SK-MEL-5 (cell line): ENCODE data around the gene CTSF. TPM values are rescaled to one million over a fixed set of nuclear protein-coding genes. Genes with fewer than 3 reads are reported as not detected.
"Not testable (repeated sequence)": the region's sequence is repeated elsewhere in the genome, so short reads cannot be mapped to it uniquely, and the experiment has no call there.

Experiments used
- DNase-seq: peaks from one replicate; pipeline ENCODE4 v3.0.0-alpha.2; 2016; ENCODE audit warnings: low read depth, low spot score
- in situ Hi-C: cut with HindIII; loops from 2 replicates; pipeline ENCODE4 v1.10.0; 2016; ENCODE audit warnings: low sequenced_read_pairs, high pct_unique_total_duplicates, low pct_unique_long_range_greater_than_20kb
- total RNA-seq: library from RNA; depleted of rRNA; stranded (reverse); fragments of >200 nt; shearing (Covaris generic); gene quantifications from 2 replicates; pipeline ENCODE4 v1.2.3, GENCODE V29; 2014

CTSF gene
- total RNA-seq, 1 experiment from 2014 or later, result 43.1 TPM

DNA sequence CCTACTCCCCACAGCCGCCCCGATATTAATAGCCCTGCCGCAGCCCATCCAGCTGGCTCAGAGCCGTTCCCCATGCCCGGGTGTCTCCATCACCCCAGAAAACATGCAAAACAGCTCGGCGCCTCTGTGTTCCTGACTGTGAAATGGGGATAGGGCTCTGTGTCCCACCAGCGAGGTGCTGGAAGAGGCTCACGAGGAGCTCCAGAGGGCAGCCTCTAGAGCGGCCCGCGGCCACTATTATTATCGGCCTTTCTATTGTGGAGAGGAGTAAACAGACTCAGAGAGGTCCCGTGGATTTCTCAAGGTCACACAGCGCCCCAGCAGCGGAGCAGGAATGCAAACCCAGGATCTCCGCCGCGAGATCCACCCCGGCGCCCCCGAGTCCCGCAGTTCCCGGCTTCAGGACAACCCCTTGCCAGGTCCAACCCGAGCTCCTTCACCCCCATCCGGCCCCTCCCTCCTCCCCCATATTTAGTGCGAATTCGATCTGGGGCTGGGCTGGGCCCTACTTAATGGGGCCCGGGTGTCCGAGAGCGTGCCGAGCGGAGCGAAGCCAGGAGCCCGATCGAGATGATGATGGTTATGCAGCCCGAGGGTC is 21.9 kb downstream of the CTSF start, which contains the start of gene ACTN3:
ACTN3 (plus strand) TSS at position 536 of the 598 bp plus-strand sequence; CDS start at position 571, 35 bp downstream.
- in situ Hi-C loops, result no loop called here
- no peak for DNase-seq

DNA sequence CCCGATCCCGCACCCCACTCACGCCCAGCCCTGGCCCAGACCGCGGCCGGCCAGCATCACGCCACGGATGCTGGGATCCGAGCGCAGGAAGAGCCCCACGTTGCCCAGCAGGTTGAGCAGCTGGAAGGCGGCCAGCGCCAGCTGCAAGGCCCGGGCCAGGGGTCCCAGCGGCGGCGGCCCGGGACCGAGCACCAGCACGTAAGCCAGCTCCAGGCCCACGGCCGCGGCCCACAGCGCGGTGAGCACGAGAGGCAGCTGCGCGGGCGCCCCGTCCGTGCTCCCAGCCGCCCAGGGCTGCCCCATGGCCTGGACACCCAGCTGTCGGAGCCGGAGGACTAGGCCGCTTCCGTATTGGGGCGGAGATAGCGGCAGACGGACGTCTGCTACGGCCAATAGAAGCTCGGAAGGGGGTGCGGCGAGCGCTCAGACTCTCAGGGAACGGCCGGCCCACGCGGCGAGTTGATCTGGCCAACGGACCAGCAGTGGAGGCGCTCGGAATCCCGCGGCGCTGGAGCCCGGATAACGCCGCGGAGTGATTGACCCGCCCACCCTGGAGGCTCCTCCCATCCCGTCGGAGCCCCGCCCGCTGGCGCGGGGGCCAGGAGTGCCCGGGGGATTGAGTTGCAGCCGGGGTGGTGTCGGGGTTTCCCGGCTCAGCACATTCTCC is 22.6 kb downstream of the CTSF start, which contains the start of gene ZDHHC24:
ZDHHC24 (minus strand) TSS at position 348 of the 667 bp plus-strand sequence; CDS start at position 303, 45 bp downstream.
- in situ Hi-C loops, result no loop called here
- peak; percentile 94 for DNase-seq

DNA sequence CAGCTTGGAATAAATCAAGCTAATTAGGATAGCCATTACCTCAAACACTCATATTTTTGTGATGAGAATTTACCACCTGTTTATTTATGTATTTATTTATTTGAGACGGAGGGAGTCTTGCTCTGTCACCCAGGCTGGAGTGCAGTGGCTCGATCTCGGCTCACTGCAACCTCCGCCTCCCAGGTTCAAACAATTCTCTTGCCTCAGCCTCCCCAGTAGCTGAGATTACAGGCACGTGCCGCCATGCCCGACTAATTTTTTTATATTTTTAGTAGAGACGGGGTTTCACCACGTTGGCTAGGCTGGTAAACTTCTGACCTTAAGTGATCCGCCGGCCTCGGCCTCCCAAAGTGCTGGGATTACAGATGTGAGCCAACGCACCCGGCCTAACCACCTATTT is 23.5 kb downstream of the CTSF start:
- DNase-seq, in situ Hi-C loops: not testable (repeated sequence)

DNA sequence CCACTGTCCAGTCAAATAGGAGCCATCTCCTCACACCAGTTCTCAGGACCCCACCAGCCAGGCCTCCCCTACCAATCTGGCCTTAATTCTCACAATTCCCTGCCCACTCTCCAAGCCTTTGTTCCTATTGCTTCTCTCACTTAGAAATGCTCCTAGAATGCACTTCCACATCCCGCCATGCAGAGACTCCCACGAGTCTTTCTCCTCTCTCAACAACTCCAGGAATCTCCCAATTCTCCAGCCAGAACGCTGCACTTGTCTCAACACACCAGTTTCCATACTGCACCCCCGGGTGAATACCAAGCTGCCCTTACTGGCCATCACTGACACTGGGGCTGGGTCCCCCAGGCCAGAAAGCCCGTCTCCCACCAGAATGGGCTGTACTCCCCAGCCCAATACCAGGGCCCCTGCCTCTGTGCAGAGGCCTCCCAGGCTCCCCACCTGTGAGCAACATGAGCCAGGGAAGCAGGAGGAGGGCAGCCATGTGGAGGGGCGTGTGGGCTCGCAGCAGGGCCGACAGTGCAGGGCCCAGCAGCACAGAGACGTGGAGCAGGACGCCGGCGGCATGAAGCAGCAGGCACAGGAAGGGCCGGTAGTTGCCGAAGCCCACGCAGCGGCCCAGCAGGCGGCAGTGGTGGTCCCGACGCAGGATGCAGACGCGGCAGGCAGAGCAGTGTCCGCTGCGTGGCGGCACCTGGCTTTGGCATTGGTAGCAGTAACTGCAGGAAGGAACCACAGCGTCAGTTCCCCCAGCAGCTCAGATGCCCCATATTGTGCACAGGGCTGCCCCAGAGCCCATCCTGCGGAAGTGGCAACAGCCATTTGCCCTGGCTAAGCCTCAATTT is 24.9 kb downstream of the CTSF start:
- DNase-seq, result no peak
- in situ Hi-C loops, result no loop called here

DNA sequence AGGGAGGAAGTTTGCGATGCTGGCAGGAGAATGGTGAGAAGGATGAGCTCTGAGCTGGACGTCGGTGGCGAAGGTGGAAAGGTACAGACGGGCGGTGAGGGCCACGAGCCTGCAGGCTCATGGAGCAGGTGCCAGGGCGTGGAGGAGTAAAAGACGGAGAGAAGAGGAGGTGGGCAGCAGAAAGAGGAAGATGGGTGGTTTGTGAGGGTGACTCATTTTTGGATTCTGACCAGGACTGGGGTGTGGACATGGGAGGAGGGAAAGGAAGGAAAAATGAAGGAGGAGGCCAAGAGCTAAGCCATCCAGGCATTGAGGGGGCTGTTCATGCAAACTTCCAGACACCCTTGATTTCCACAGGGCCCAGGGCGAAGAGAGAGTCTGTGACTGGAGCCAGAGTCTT is 26.0 kb downstream of the CTSF start:
- in situ Hi-C loops, result no loop called here
- no peak for DNase-seq

DNA sequence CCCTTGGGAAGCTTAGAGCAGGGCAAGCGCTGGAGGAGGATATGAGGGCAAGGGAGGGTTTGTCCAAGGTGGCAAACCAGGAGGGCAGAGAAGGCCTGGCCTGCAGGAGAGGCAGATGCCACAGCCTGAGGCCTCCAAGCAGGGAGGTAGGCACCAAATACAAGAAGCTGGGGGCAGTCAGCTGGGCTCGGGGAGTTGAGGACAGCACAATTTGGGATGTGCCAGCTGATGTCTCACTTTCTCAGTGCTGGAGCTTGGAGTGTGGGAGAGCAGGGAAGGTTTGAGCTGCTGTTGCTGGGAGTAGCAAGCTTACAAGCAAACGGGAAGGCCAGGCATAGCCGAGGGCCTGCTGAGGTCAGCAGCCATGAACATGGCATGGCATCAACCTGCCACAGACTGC is 26.5 kb downstream of the CTSF start:
- in situ Hi-C loops, result no loop called here
- no peak for DNase-seq

DNA sequence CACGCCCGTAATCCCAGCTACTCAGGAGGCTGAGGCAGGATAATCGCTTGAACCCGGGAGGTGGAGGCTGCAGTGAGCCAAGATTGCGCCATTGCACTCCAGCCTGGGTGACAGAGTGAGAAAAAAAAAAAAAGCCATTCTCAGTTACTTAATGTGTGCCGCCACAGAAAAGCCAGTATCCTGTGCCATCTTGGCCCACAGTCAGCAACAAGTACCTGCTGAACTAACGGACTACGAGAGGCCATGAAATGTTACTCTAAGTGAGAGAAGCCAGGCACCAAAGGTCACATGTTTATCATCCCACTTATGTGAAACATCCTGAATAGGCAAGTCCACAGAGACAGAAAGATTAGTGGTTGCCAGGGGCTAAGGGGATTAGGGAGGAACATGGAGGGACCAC is 27.8 kb downstream of the CTSF start:
- in situ Hi-C loops, DNase-seq: not testable (repeated sequence)

DNA sequence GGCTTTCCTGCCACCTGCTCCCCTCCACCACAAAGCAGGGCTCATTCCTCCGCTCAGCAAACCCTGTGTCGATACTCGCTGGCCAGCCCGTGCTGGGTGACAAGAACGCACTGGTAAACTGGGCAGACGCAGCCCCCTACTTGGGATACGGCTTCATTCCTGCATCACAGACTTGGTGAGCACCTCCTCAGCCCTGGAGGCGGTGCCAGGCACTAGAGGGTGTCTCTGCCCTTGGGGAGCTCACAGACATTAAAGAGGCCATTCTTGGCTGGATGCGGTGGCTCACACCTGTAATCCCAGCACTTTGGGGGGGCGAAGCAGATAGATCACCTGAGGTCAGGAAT is 28.6 kb downstream of the CTSF start:
- in situ Hi-C loops, result no loop called here
- DNase-seq, result no peak

DNA sequence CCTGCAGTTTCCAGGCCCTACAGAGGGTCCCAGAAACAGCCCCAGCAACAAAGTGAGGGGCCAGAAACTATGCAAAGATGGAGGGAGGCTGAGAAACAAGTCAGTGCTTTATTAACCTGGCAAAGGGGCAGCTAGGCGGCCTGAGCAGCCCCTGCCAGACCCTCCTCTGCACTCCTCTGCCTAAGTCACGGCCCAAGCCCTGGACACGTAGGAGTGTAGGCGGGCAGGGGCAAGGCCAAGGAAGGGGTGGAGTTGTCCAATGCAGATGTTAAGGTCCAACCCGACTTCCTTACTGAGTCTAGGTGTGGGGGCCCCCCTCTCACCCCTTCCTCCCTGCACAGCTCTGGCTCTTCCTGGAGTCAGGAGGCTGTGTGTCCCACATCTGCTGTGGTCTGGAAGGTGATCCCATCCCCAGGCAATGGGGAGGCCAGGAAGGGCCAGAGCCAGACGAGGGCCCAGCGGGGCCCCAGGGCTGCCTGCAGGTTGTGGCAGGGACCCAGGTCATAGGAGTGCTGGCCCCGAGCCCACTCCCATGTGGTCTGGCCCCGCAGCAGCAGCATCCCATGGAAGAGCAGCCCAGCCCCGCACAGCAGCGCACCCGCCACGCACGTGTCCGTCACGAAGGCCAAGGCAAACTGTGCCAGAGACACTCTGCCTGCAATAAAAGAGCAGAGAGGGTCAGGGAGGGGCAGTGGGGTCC is 29.1 kb downstream of the CTSF start:
- in situ Hi-C loops, result no loop called here
- no peak for DNase-seq

DNA sequence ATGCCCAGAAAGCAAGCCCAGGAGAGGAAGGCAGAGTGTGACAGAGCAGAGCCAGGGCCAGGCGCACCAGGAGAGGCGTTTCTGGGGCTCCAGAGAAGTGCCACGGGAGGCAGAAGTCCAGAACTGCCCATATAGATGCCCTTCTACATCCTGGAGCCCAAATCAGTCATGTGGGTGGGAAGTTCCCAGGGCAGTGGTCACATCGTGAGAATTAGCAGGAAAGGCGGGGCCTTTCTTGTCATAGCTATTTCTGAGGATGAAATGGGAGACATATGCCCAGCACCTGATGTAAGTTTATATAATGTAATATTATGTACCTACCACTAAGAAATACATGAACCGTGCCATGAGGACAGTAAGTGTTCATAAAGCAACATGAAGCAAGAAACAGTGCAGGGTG is 35.6 kb downstream of the CTSF start:
- DNase-seq, result no peak
- in situ Hi-C loops, result no loop called here

DNA sequence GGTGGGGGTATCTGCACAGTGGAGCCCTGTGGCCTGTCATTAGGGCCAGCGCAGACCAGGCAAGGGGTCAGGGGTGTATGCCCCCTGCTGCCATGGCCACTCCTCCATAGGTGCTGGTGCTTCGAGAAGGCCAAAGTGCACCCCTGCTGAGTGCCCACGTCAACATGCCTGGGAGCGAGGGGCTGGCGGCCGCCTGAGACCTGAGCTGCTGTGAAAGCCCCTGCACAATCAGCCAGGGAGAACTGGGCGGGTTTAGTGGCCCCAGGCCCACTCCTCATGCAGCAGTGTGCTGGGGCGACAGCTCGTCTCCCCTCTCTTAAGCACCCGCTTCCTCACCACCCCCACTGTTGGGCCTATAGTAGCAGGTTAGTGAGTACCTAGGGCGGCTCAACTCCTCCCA is 36.6 kb downstream of the CTSF start:
- no peak for DNase-seq
- in situ Hi-C loops, result no loop called here

DNA sequence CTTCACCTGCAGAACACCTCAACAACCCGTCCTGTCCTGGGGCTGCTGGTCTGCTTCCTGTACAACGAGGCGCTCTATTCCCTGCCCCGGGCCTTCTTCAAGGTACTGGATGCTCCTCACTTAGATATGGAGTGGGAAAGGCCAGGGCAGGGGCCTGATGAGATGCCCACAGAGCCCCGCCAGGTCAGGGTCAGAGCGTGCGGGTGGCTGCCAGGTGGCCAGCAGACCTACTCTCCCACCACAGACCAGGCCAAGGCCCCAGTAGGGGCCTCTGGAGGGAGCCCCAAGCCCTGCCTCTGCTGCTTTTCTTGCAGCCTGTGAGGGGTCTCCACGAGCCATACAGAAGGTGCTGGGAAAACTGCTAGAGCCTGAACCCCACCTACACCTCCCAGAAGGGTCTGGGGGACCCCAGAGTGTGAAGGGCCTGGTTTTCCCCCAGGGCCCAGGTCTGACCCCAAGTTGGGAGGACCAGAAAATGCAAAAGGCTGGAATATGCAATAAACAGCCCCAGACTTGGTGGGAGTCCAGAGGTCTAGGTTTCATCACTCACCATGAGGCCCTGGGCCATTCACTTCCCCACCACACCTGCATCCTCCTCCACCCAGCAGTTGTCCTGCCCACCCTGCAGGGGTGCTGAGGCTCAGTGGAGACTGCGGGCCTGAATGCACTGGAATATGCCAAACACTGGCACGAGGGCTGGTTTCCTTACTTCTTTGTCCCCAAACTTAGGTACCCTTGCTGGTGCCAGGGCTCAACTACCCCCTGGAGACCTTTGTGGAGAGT is 37.3 kb downstream of the CTSF start:
- DNase-seq, result no peak
- in situ Hi-C loops, result no loop called here

DNA sequence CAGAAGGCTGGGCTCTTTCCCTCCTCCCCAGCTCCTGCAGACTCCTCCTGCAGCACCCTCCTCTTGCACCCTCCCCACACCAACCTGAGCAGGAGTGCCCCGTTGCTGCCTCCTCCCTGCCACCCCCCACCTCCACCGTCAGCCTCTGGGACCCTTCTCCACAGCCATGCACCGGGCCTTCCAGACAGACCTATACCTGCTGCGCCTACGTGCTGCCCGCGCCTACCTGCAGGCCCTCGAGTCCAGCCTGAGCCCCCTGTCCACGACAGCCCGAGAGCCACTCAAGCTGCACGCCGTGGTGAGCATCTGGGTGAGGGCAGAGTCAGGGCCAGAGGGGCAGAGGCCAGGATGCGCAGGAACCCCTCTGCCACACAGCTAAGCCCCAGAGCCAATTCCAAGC is 38.8 kb downstream of the CTSF start:
- DNase-seq, result no peak
- in situ Hi-C loops, result no loop called here

DNA sequence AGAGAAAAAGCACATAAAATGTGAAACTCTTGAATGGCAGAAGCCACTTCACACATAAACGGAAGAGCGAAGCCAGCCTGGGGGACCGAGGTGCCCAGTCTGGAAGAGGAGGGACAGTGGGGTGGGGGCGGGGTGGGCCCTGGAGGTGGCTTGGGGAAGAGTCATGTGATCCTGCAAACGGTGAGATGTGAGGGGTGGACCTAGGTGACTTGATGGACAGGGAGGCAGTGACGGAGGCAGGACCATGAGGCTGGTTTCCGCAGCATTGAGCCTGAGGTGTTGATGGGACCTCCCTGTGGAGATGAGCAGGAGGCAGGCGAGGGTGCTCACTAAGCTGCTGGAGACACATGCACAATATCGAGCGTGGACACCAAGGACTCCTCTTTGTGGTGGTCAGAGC is 39.3 kb downstream of the CTSF start:
- in situ Hi-C loops, result no loop called here
- no peak for DNase-seq

DNA sequence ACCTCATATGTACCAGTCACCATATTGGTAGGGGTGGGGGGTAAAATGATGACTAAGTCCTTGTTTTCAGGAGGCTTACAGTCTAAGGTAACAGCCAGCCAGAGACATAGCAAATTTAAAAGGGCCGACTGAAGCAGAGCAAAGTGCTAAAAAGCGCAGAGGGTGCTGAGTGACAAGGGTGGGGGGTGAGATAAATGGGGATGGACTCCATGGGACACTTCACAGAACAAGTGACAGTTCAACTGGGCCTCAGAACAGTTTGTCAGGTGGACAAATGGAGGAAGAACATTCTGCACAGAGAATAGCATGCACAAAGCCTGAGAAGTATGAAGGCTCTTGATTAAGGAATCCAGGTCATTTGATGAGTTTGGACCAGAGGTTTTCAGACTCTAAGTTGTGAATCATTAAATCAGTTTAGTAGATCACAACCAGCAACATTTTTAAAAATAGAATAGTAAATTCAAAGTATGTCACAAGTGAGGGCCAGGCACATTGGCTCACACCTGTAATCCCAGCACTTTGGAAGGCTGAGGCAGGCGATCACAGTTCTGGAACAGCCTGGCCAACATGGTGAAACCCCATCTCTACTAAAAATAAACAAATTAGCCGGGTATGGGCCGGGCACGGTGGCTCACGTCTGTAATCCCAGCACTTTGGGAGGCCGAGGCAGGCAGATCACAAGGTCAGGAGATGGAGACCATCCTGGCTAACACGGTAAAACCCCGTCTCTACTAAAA is 43.9 kb downstream of the CTSF start:
- in situ Hi-C loops, result no loop called here
- no peak for DNase-seq

DNA sequence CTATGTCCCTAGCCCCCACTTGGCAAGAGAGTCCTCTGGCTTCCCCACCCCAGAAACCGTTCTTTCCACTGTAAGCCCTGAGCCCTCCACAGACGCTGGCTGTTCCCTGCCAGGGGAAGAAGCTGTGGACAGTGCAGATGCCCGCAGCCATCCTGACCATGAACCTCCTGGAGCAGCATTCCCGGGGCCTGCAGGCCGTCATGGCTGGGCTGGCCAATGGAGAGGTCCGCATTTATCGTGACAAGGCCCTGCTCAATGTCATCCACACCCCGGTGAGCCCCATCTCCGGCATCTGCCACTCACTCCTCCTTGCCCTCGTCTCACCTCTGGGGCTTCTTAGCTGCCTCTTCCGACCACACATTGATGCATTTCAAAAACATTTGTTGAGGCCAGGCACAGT is 44.8 kb downstream of the CTSF start:
- in situ Hi-C loops, result no loop called here

More for the DNA sequence above, 44.8 kb downstream of the CTSF start:
- no peak for DNase-seq
